GM12865 (cell line): Measurements from ENCODE around the gene DMAC2.

Experiments used
- DNase-seq: peaks from one replicate; pipeline ENCODE4 v3.0.0; 2010; ENCODE audit warnings: low read depth
- H3K4me3 ChIP-seq: 2 replicates; pipeline ENCODE4 v1.5.1; 2011; ENCODE audit warnings: mild to moderate bottlenecking, low read depth, low read length, control low read depth
- CTCF ChIP-seq: IDR thresholded peaks from 2 replicates; pipeline ENCODE4 v1.5.1; 2011; ENCODE audit warnings: low read length, control low read depth, low read depth, inconsistent platforms; ENCODE audit not compliant: insufficient read depth; ENCODE audit errors: missing control alignments

Gene DMAC2

GRCh38 chr19:41476583-41476982, 36.9 kb upstream of the DMAC2 start:
- TF ChIP-seq CTCF, result no peak
- peak; percentile 17 for DNase-seq
- no peak overlapping the region for H3K4me3 ChIP-seq

- DNase-seq, result peak; percentile 64
- H3K4me3 ChIP-seq, result 0 out of 2 replicates have a peak overlapping the region, but pooled peaks have one; percentile 0
These were observed 23.8 kb upstream of the DMAC2 start for GRCh38 chr19:41463257-41464256.

GRCh38 chr19:41462497-41462896, 22.8 kb upstream of the DMAC2 start:
- no peak overlapping the region for H3K4me3 ChIP-seq
- no peak for DNase-seq
- no peak for TF ChIP-seq CTCF

- DNase-seq, result peak; percentile 89
- no peak for TF ChIP-seq CTCF
- no peak overlapping the region for H3K4me3 ChIP-seq
These were observed 17.5 kb upstream of the DMAC2 start for GRCh38 chr19:41457241-41457640.

GRCh38 chr19:41456342-41456918, 16.7 kb upstream of the DMAC2 start:
- no peak for TF ChIP-seq CTCF
- no peak for DNase-seq
- no peak overlapping the region for H3K4me3 ChIP-seq

GRCh38 chr19:41455936-41456335, 16.2 kb upstream of the DMAC2 start:
- H3K4me3 ChIP-seq, result no peak overlapping the region
- no peak for TF ChIP-seq CTCF
- DNase-seq, result no peak

GRCh38 chr19:41452584-41453275, 13.0 kb upstream of the DMAC2 start:
- DNase-seq, result no peak
- no peak overlapping the region for H3K4me3 ChIP-seq
- TF ChIP-seq CTCF, result no peak
